GM19099 (cell line): Measurements from ENCODE around the gene GFPT1.

Source experiments
- POLR2A ChIP-seq: IDR thresholded peaks from 3 replicates; pipeline ENCODE4 v1.6.1; 2011; ENCODE audit warnings: low read depth; ENCODE audit not compliant: insufficient read length; ENCODE audit errors: extremely low read depth

Gene GFPT1

DNA sequence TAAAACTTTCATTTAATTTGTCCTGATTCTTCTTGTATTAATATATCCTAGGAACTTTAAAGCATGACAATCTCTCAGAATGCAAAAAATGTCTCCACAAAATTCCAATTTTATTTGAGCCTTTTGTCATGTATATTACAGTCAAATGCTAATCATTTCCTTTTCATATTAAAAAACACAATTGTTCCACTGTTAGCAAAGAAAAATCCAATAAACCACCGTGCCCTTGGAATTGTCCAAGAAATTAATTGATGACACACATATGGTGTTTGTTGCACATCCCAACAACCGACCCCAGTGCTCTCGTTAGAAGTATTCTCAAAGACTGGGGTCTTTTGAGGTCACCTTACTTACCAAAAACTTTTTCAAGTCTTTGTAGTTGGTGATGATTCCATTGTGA is 28.1 kb downstream of the GFPT1 start:
- no peak for TF ChIP-seq POLR2A

DNA sequence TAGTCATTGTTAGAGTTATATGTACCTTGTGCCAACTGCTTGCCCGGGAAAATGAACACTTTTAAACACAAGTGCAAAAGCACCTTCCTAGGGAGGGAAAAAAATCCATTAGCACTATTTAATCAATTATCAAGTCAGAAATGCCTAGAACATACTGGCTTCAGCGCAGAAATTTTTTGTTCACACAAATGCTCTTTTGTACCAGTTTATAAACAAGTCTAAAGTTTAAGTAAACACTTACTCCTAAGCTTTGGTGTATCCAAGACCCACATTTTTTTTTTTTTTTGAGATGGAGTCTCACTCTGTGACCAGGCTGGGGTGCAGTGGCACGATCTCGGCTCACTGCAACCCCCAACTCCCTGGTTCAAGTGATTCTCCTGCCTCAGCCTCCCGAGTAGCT is 30.6 kb downstream of the GFPT1 start:
- no peak for TF ChIP-seq POLR2A

DNA sequence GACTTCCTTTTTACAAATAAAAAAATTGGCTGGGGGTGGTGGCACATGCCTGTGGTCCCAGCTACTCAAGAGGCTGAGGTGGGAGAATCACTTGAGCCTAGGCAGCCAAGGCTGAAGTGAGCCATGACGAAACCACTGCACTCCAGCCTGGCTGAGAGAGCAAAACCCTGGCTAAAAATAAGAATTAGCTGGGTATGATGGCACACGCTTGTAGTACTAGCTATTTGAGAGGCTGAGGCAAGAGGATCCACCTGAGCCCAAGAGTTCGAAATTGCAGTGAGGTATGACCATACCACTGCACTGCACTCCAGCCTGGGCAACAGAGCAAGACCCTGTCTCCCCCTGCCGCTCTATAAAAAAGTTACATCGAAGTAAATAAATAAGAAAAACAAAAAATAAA is 33.7 kb downstream of the GFPT1 start:
- TF ChIP-seq POLR2A, result no peak

DNA sequence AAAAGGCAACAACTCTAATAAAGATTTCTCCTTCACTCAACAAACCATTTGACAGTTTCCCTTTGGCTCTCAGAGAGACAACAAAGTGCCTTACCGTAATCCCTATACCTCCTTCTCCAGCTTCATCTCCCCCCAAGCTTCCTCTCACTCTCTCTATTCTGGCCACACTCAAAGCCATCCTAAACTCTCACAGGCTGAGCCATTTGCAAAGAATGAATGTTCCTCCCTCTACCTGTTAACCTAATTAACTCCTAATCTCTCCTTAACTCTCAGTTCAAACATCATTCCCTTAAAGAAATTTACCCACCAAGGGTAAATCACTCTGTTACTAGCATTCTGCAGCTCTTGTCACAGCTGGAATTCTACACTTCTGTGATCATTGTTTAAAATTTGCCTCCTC is 38.2 kb downstream of the GFPT1 start:
- TF ChIP-seq POLR2A, result no peak

GRCh38 chr2:69345434-69345833 is 41.6 kb downstream of the GFPT1 start:
- TF ChIP-seq POLR2A, result no peak

GRCh38 chr2:69344305-69344704 is 42.7 kb downstream of the GFPT1 start:
- no peak for TF ChIP-seq POLR2A

- TF ChIP-seq POLR2A, result no peak
These were observed 46.8 kb downstream of the GFPT1 start for GRCh38 chr2:69340101-69340775.

GRCh38 chr2:69335311-69335710 is 51.7 kb downstream of the GFPT1 start:
- TF ChIP-seq POLR2A, result no peak

DNA sequence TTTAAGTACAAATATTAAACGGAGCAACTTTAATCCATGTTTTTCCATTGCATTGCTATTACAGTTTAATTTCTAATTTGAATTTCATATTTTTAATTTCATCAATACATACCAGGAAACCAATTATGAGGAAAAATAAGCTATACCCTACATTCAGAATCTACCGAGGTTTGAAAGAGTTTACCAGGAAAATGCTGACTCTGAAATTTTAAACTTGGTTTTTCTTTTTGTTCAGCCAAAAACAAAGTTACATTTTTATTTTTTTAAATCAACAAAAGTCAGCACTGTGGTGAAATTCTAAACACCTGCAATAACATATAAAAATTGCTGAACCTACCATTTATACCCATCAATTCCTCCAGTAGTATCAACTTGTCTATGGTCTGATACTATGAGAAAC is 53.7 kb downstream of the GFPT1 start:
- TF ChIP-seq POLR2A, result no peak

DNA sequence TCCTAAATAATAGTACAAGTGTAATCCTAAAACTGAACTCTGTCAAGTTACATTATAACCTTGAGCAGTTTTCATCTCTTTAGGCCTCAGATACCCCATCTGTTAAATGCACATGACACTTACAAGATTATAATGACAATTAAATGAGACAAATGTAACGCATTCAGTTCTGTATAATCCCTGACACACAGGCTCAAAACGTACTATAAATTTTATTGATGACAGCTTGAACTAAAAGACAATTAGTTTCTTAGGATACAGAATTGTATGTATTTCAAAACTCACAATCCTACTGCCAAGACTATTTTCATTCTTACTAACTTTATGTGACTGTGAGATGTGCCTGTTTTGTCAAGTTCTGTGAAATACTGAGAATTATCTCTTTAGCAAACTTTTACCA is 56.2 kb downstream of the GFPT1 start:
- no peak for TF ChIP-seq POLR2A

DNA sequence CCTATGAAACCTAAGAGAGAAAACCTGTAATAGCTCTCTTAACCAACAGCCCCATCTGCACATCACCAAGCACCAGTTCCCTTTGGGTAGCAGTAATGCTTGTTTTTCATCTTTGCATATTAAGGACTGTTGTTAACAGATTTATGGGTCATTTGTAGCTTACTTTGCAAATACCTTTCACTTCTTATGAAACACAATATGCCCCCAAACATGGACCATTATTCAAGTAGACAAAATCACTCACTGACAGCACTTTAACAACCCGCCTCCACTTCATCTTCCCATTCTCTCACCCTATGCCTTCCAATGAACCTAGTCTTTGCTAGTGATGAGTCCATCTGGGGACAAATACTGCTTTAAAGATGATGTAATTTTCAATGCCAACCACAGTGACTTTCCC is 64.4 kb downstream of the GFPT1 start:
- TF ChIP-seq POLR2A, result no peak

DNA sequence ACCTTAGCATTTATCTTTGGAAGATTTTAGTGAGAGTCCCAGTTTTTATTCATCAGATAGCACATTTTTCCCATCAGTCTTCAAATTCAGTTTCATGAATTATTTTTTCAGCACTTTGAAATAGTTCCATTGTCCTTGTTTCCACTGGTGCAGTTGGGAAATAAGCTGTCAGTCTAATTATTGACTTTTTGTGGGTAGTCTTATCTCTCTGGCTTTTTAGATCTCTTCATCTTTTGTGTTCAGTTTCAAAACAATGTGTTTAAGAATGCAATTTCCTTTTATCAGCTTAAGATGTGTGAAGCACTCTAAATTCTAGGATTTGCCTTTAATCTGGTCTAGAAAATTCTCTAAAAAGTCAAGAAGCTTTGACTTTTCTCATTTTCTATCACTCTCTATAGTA is 70.5 kb downstream of the GFPT1 start:
- no peak for TF ChIP-seq POLR2A

GRCh38 chr2:69315160-69315761 is 71.8 kb downstream of the GFPT1 start:
- TF ChIP-seq POLR2A, result no peak

DNA sequence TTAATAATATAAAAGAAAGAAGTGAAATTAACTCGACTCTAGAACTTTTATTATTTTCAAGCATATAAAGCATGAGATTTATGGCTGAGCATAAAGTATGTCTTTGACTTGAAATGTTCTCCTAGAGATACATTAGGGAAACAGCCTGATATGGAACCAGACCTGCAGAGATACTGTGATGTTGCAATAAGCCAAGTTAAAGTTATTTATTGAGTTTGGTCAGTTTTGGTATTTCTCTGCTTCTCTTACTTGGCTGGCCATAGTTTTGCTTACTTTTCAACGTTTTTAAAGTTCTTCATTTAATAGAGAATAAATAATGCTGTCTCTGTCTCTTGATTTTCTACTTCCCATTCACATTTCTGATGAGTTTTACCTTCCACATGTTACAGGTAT is 76.0 kb downstream of the GFPT1 start:
- no peak for TF ChIP-seq POLR2A

DNA sequence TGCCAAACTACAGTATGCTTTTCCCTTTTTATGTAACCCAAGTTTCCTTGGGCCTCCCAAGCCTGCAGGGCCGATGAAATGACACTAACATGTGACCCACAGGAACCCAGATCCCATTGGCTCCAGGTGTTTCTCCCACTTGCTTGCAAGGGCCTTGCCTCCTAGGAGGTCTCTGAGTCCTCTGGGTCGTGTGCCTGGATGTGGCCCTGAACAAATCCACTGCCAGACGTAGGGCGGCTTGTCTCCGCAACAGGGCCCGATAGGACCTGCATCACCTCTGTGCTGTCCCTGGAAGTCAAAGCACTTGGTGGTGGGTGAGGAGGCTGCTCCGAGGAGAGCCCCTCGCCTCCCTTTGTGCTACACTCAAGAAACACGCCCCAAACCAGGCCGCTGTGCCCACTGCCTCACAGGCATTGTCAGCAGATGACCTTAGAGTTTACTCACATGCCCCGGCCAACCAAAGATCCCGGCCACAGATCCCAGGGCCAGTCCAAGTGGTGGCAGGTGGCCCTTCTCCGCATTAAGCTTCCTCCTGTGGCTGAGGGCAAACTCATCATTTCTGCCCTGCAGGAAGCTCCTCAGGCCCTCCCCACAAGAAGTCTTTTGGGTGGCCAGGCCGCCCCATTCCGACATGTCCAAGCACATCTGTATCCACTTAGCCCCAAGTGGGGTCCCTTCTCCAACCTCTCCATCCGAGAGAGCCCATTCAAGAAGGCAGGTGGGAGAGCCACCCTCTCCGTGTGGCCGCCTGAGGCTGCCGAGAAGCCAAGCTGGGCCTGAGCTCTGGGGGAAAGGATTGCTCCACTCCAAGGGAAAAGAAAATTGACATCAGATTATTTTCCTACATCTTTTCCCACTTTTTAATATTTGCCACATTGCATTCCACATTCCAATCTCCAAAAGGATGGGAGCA is 76.7 kb downstream of the GFPT1 start:
- TF ChIP-seq POLR2A, result no peak
